GM12874 (cell line): ENCODE measurements around the gene CBLN1.

Experiments
- CTCF ChIP-seq: IDR thresholded peaks from 2 replicates; pipeline ENCODE4 v1.5.1; 2011; ENCODE audit warnings: low read depth, mild to moderate bottlenecking, control low read depth, low read length, moderate library complexity; ENCODE audit not compliant: insufficient read depth

Gene CBLN1

GRCh38 chr16:49282690-49283375 is 1.2 kb upstream of the CBLN1 start:
- TF ChIP-seq CTCF, result no peak

GRCh38 chr16:49281843-49282642 is 405 bp upstream of the CBLN1 start:
- TF ChIP-seq CTCF, result peak; percentile 18; the same call in 1 of the 2 replicates

GRCh38 chr16:49280841-49281371 is 732 bp downstream of the CBLN1 start:
- TF ChIP-seq CTCF, result no peak

GRCh38 chr16:49280105-49280741 is 1.4 kb downstream of the CBLN1 start:
- TF ChIP-seq CTCF, result no peak

GRCh38 chr16:49278944-49279725 is 2.5 kb downstream of the CBLN1 start:
- TF ChIP-seq CTCF, result no peak

- TF ChIP-seq CTCF, result no peak
Measured at GRCh38 chr16:49278567-49278827, 3.1 kb downstream of the CBLN1 start.
